Body of pancreas (tissue), 4 donors: Measurements from ENCODE around the gene PLEKHA6.

Source experiments
- CTCF ChIP-seq, 7 experiments: fragments of 450-650 bp in 4 of 7; fragments of 200-600 bp in 3 of 7; sonication (generic) in 3 of 7; IDR thresholded peaks; one replicate each; pipeline ENCODE4 v1.5.1; 2016 to 2019; ENCODE audit warnings: antibody characterized with exemption in 7 of 7
- POLR2A ChIP-seq, 3 donors: fragments of 450-650 bp; IDR thresholded peaks; one replicate each; pipeline ENCODE4 v1.6.1; 2016; ENCODE audit warnings: antibody characterized with exemption in 3 of 3, mild to moderate bottlenecking in 2 of 3

- TF ChIP-seq POLR2A (IDR thresholded peaks at IDR 0.05) (no peak), CTCF (IDR thresholded peaks at IDR 0.05) (no peak)
Observed at GRCh38 chr1:204225841-204226735, 133.6 kb downstream of the PLEKHA6 start.
